GM12878 (cell line): ENCODE results near the gene RAP1GAP. TPM values are rescaled to one million over a fixed set of nuclear protein-coding genes. Genes with fewer than 3 reads are reported as not detected.

Experiments
- ATAC-seq: fragments of 200-7000 bp; cut with Tn5 transposase; 3 replicates; pipeline ENCODE4 v1.9.1; 2020; ENCODE audit warnings: mild to moderate bottlenecking, moderate library complexity
- BruUV-seq: library from RNA; stranded (reverse); fragments of 400-500 nt; replicated peaks from 2 replicates; lab custom pipeline; 2021; lab: Mats Ljungman, UMichigan
- CTCF ChIA-PET: fragments of 300-600 bp; sonication (Branson Sonifier 250); formaldehyde crosslinking; extraction: SDS; loops from one replicate; lab custom pipeline; 2021; ENCODE audit warnings: inconsistent platforms; lab: Yijun Ruan, JAX
- POLR2A ChIA-PET: fragments of 350-600 bp; formaldehyde crosslinking; extraction: SDS; loops from one replicate; lab custom pipeline; 2021; ENCODE audit warnings: inconsistent platforms; lab: Charles Lee
- RAD21 ChIA-PET: fragments of 300-600 bp; sonication (Branson Sonifier 250); formaldehyde crosslinking; loops from one replicate; lab custom pipeline; 2023; ENCODE audit warnings: antibody characterized with exemption; ENCODE audit not compliant: unreplicated experiment; lab: Charles Lee
- SMC1A ChIA-PET: fragments of 300-600 bp; sonication (Branson Sonifier 250); formaldehyde crosslinking; loops from one replicate; lab custom pipeline; 2023; ENCODE audit not compliant: unreplicated experiment, uncharacterized antibody; lab: Charles Lee
- DNase-seq: peaks from one replicate; pipeline ENCODE4 v3.0.0-alpha.2; 2011; ENCODE audit warnings: low read depth, low spot score
- FAIRE-seq: peaks from 3 replicates; lab custom pipeline; 2011; peaks lifted over from hg19 to GRCh38; lab: Jason Lieb, UNC
- H2AFZ ChIP-seq: 2 replicates; pipeline ENCODE4 v1.6.0; 2011; ENCODE audit warnings: low read depth, low read length, control low read depth; ENCODE audit not compliant: control insufficient read depth
- H3K27ac ChIP-seq: 2 replicates; pipeline ENCODE4 v1.5.1; 2011; ENCODE audit warnings: control low read depth; ENCODE audit not compliant: control insufficient read depth, insufficient read depth
- H3K27me3 ChIP-seq, 2 experiments: replicated peaks in 1 of 2; 2 replicates each; pipeline versions ENCODE4 v1.6.0 to v1.6.1; 2011; ENCODE audit warnings: low read length in 1 of 2; ENCODE audit not compliant: control insufficient read depth in 2 of 2, insufficient read depth in 2 of 2
- H3K36me3 ChIP-seq, 2 experiments: 2 replicates each; pipeline ENCODE4 v1.5.1; 2011; ENCODE audit warnings: low read length in 1 of 2; ENCODE audit not compliant: control insufficient read depth in 2 of 2, insufficient read depth in 2 of 2
- H3K4me1 ChIP-seq: 2 replicates; pipeline ENCODE4 v1.6.1; 2011; ENCODE audit warnings: mild to moderate bottlenecking, low read length, moderate library complexity, mixed read lengths; ENCODE audit not compliant: control insufficient read depth, insufficient read depth
- H3K4me2 ChIP-seq: 2 replicates; pipeline ENCODE4 v1.6.0; 2011; ENCODE audit warnings: control low read depth; ENCODE audit not compliant: control insufficient read depth, insufficient read depth
- H3K4me3 ChIP-seq: fragments of 200-600 bp; sonication (generic); 2 replicates; pipeline ENCODE4 v1.5.1; 2016
- H3K79me2 ChIP-seq: 2 replicates; pipeline ENCODE4 v1.6.0; 2011; ENCODE audit warnings: low read length; ENCODE audit not compliant: control insufficient read depth, insufficient read depth
- H3K9ac ChIP-seq: 2 replicates; pipeline ENCODE4 v1.8.0; 2011; ENCODE audit warnings: low read length, control low read depth, mixed read lengths; ENCODE audit not compliant: control insufficient read depth, insufficient read depth
- H3K9me3 ChIP-seq: replicated peaks from 3 replicates; pipeline ENCODE4 v1.5.1; 2011; ENCODE audit warnings: mild to moderate bottlenecking, low read length; ENCODE audit not compliant: control insufficient read depth, insufficient read depth
- H4K20me1 ChIP-seq: 2 replicates; pipeline ENCODE4 v1.6.0; 2011; ENCODE audit not compliant: control insufficient read depth, insufficient read depth
- CBX3 ChIP-seq: fragments of 200-600 bp; sonication (generic); IDR thresholded peaks from 2 replicates; pipeline ENCODE4 v1.6.1; 2016; ENCODE audit warnings: low read depth, borderline replicate concordance
- CEBPB ChIP-seq, 2 experiments: fragments of 150-350 bp in 1 of 2; IDR thresholded peaks; 2 replicates each; pipeline ENCODE4 v1.6.1; 2012 to 2014; ENCODE audit warnings: low read depth in 2 of 2, low read length in 2 of 2, borderline replicate concordance in 1 of 2, inconsistent platforms in 1 of 2
- FOXM1 ChIP-seq: IDR thresholded peaks from 2 replicates; pipeline ENCODE4 v1.6.1; 2012; ENCODE audit warnings: low read depth, mild to moderate bottlenecking, inconsistent platforms, low read length, moderate library complexity
- GABPA ChIP-seq: IDR thresholded peaks from 2 replicates; pipeline ENCODE4 v1.6.1; 2014; ENCODE audit warnings: antibody characterized with exemption, low read depth, mild to moderate bottlenecking, inconsistent platforms
- HDGF ChIP-seq: fragments of 450-650 bp; IDR thresholded peaks from 2 replicates; pipeline ENCODE4 v1.6.1; 2016; ENCODE audit warnings: antibody characterized with exemption
- JUND ChIP-seq: IDR thresholded peaks from 2 replicates; pipeline ENCODE4 v1.6.1; 2012; ENCODE audit warnings: low read depth, mild to moderate bottlenecking, low read length, improper control_type of control experiment, moderate library complexity
- KAT2A ChIP-seq: conservative IDR thresholded peaks from 2 replicates; pipeline ENCODE4 v1.6.1; 2011; ENCODE audit warnings: low read depth, low read length; ENCODE audit not compliant: control insufficient read depth
- MEF2A ChIP-seq: IDR thresholded peaks from 2 replicates; pipeline ENCODE4 v1.6.1; 2011; ENCODE audit warnings: low read depth, mild to moderate bottlenecking, low read length, moderate library complexity; ENCODE audit not compliant: insufficient read depth
- SIN3A ChIP-seq: IDR thresholded peaks from 2 replicates; pipeline ENCODE4 v1.6.1; 2012; ENCODE audit warnings: low read depth, low read length, improper control_type of control experiment
- SMAD1 ChIP-seq: fragments of 450-650 bp; IDR thresholded peaks from 2 replicates; pipeline ENCODE4 v1.6.1; 2018; ENCODE audit warnings: mild to moderate bottlenecking, low read depth; ENCODE audit not compliant: partially characterized antibody
- TCF7 ChIP-seq: IDR thresholded peaks from 2 replicates; pipeline ENCODE4 v1.6.1; 2014; ENCODE audit warnings: antibody characterized with exemption, borderline replicate concordance
- USF1 ChIP-seq: IDR thresholded peaks from 2 replicates; pipeline ENCODE4 v1.6.1; 2011; ENCODE audit warnings: borderline replicate concordance, low read depth, mild to moderate bottlenecking, moderate library complexity, mixed read lengths, low read length; ENCODE audit not compliant: insufficient read depth; ENCODE audit errors: extremely low read length
- WGBS: methylation state at CpG from one replicate; pipeline ENCODE4 v1.1.6; 2016; ENCODE audit warnings: low lambda C conversion rate; ENCODE audit not compliant: insufficient replicate concordance, insufficient coverage; ENCODE audit errors: missing lambda C conversion rate; 5-methylcytosine and 5-hydroxymethylcytosine counted together
- in situ Hi-C: fragments of 300-500 bp; cut with MboI; formaldehyde crosslinking; loops from 9 replicates; pipeline ENCODE4 v1.14.3; 2018; ENCODE audit warnings: mixed read lengths
- intact Hi-C: fragments of 100-400 bp; cut with micrococcal nuclease; formaldehyde crosslinking; loops from one replicate; pipeline ENCODE4 v1.14.2; 2022; ENCODE audit not compliant: unreplicated experiment
- polyA plus RNA-seq, 11 experiments: library from polyadenylated mRNA; depleted of rRNA in 4 of 11; unstranded in 6 of 11; stranded (reverse) in 5 of 11; fragments of >200 nt; fragmentation: Nextera tagmentation in 4 of 11; fragmentation: Illumina TruSeq in 1 of 11; extraction: Ambion mirVana in 4 of 11; extraction: Trizol in 1 of 11; gene quantifications; 1 replicate in 1 of 11; 2 replicates in 10 of 11; pipeline versions ENCODE4 v1.2.1 to v1.2.3, GENCODE V29; 2011 to 2016; ENCODE audit warnings: inconsistent platforms in 2 of 11, missing spikeins in 2 of 11, low read depth in 1 of 11
- total RNA-seq, 4 experiments: library from RNA; depleted of rRNA in 3 of 4; stranded (reverse); fragments of >200 nt in 3 of 4; fragmentation: Illumina TruSeq in 1 of 4; extraction: Trizol in 1 of 4; gene quantifications; 2 replicates each; pipeline versions ENCODE4 v1.2.1 to v1.2.3, GENCODE V29; 2013 to 2021
- TF ChIP-seq, protein P1 (sequence below): fragments of 450-650 bp; IDR thresholded peaks from 2 replicates; pipeline ENCODE4 v1.6.1; 2017; ENCODE audit warnings: low read depth, mild to moderate bottlenecking, moderate library complexity
- TF ChIP-seq, protein P2 (sequence below): fragments of 450-650 bp; formaldehyde crosslinking; IDR thresholded peaks from 2 replicates; pipeline ENCODE4 v1.4.0; 2020; ENCODE audit warnings: mild to moderate bottlenecking, moderate library complexity

The RAP1GAP gene
- total and polyA plus RNA-seq, 10 of the 15 experiments (the other 5 are each of a cell fraction or from before 2014, with no cell fraction given), result 0.04 to 0.96 (median 0.09) TPM; not detected in 3

GRCh38 chr1:21647431-21648351 lies 21.5 kb downstream of the RAP1GAP start (continued):
- TF ChIP-seq JUND (no peak), SIN3A (no peak), KAT2A (no peak)
- TF ChIP-seq, all 136 proteins: peak for 7

DNA sequence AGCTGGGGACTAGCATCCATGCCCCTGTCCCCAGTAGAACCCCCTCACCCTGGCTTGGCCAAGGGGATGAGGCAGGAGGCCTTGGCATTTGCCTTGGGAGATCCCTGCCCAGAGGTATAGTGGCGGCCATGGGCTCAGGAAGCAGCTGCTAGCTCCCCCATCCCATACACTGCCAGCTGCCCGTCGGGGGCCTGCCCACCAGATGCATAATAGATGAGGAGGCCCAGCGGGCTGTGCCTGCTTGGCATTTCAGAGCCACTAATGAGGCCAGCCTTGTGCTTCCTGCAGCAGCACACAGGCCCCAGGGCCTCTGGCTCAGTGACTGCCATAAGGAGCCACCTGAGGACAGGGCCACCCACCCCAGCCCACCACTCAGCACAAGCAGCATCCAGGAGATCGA lies 23.6 kb downstream of the RAP1GAP start:
- H3K9me3 ChIP-seq, result no peaks in the 10 kb centered on the region
- no peak for DNase-seq
- no peaks in the 10 kb centered on the region for H3K4me1 ChIP-seq
- H3K36me3 ChIP-seq, result no peaks in the 10 kb centered on the region
- no peak for ATAC-seq
- no TSS peak for BruUV-seq
- H4K20me1 ChIP-seq, result no peaks in the 10 kb centered on the region
- no peak overlapping the region for H2AFZ ChIP-seq
- H3K27me3 ChIP-seq, result peaks cover 1 to 2% of the 10 kb centered on the region in 2 experiments; a peak in 2 of 4 replicates
- intact Hi-C loops (no loop called here), in situ Hi-C loops (no loop called here)
- no peak overlapping the region for H3K4me3 ChIP-seq
- FAIRE-seq, result no peak
- WGBS, result 0% methylated on average over 5 of the region's 5 CpGs
- SMC1A ChIA-PET, result no interaction called here
- CTCF ChIA-PET, result interaction anchor here (0.5 to 1.0 kb wide), 3 partner anchors 14 to 631 kb away, joined by 3 read pairs; no protein-coding TSS in a partner anchor
- H3K9ac ChIP-seq, result no peak overlapping the region
- POLR2A ChIA-PET, result no interaction called here
- H3K79me2 ChIP-seq, result no peaks in the 10 kb centered on the region
- no peak overlapping the region for H3K4me2 ChIP-seq
- RAD21 ChIA-PET, result no interaction called here
- H3K27ac ChIP-seq, result no peak overlapping the region
- TF ChIP-seq, protein P1, sequence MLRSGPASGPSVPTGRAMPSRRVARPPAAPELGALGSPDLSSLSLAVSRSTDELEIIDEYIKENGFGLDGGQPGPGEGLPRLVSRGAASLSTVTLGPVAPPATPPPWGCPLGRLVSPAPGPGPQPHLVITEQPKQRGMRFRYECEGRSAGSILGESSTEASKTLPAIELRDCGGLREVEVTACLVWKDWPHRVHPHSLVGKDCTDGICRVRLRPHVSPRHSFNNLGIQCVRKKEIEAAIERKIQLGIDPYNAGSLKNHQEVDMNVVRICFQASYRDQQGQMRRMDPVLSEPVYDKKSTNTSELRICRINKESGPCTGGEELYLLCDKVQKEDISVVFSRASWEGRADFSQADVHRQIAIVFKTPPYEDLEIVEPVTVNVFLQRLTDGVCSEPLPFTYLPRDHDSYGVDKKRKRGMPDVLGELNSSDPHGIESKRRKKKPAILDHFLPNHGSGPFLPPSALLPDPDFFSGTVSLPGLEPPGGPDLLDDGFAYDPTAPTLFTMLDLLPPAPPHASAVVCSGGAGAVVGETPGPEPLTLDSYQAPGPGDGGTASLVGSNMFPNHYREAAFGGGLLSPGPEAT, result no peak
- no peak for TF ChIP-seq FOXM1
- TF ChIP-seq MEF2A, result no peak
- TF ChIP-seq HDGF, result no peak
- no peak for TF ChIP-seq CBX3
- TF ChIP-seq TCF7, result no peak
- TF ChIP-seq SMAD1, result no peak
- TF ChIP-seq USF1, result no peak
- no peak for TF ChIP-seq GABPA
- no peak for TF ChIP-seq CEBPB (IDR thresholded peaks at IDR 0.05; ENCODE audit: borderline replicate concordance in 1 of 2, low read depth in 2 of 2, low read length in 2 of 2)
- TF ChIP-seq, protein P2, sequence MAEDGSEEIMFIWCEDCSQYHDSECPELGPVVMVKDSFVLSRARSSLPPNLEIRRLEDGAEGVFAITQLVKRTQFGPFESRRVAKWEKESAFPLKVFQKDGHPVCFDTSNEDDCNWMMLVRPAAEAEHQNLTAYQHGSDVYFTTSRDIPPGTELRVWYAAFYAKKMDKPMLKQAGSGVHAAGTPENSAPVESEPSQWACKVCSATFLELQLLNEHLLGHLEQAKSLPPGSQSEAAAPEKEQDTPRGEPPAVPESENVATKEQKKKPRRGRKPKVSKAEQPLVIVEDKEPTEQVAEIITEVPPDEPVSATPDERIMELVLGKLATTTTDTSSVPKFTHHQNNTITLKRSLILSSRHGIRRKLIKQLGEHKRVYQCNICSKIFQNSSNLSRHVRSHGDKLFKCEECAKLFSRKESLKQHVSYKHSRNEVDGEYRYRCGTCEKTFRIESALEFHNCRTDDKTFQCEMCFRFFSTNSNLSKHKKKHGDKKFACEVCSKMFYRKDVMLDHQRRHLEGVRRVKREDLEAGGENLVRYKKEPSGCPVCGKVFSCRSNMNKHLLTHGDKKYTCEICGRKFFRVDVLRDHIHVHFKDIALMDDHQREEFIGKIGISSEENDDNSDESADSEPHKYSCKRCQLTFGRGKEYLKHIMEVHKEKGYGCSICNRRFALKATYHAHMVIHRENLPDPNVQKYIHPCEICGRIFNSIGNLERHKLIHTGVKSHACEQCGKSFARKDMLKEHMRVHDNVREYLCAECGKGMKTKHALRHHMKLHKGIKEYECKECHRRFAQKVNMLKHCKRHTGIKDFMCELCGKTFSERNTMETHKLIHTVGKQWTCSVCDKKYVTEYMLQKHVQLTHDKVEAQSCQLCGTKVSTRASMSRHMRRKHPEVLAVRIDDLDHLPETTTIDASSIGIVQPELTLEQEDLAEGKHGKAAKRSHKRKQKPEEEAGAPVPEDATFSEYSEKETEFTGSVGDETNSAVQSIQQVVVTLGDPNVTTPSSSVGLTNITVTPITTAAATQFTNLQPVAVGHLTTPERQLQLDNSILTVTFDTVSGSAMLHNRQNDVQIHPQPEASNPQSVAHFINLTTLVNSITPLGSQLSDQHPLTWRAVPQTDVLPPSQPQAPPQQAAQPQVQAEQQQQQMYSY (CRISPR knock-in tag), result no peak
